Duodenal mucosa (tissue), 2 donors: ENCODE data around the gene CAMTA1.

Experiments
- H3K27ac ChIP-seq: one replicate; pipeline ENCODE4 v1.7.0; 2013; ENCODE audit warnings: low read depth, low read length
- H3K27me3 ChIP-seq, 2 donors: one replicate each; pipeline ENCODE4 v1.7.0; 2013; ENCODE audit warnings: low read length in 2 of 2, control low read depth in 1 of 2; ENCODE audit not compliant: insufficient read depth in 2 of 2, control insufficient read depth in 1 of 2
- H3K36me3 ChIP-seq, 2 donors: one replicate each; pipeline ENCODE4 v1.7.0; 2013; ENCODE audit warnings: low read length in 2 of 2, control low read depth in 1 of 2; ENCODE audit not compliant: insufficient read depth in 2 of 2, control insufficient read depth in 1 of 2
- H3K4me1 ChIP-seq, 2 donors: one replicate each; pipeline ENCODE4 v1.7.0; 2013; ENCODE audit warnings: low read length in 2 of 2, control low read depth in 1 of 2; ENCODE audit not compliant: insufficient read depth in 2 of 2, control insufficient read depth in 1 of 2
- H3K4me3 ChIP-seq, 2 donors: one replicate each; pipeline ENCODE4 v1.7.0; 2013; ENCODE audit warnings: low read length in 2 of 2, low read depth in 1 of 2
- H3K9ac ChIP-seq, 2 donors: one replicate each; pipeline ENCODE4 v1.7.0; 2013; ENCODE audit warnings: low read length in 2 of 2, low read depth in 1 of 2
- H3K9me3 ChIP-seq, 2 donors: one replicate each; pipeline ENCODE4 v1.7.0; 2013; ENCODE audit warnings: low read length in 2 of 2, control low read depth in 1 of 2; ENCODE audit not compliant: control insufficient read depth in 1 of 2

CAMTA1 gene

DNA sequence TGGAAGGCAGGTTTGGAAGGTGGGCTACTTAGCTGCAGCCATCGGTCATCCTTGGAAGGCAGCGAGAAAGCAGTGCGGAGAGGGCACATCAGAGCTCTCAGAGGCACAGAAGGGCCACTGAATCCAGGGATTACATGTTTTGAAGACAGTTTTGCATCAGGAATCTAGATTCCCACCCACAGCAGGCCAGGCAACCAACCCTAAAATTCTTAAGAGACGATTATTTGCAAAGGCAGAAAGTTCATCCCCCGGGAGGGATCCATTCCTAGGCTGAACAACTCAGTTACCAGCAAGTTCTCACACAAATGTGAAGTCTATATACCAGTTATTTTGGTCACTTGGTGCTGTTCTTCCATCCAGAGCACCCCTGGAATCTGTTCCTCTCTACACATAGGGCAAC is 528.6 kb downstream of the CAMTA1 start:
- Histone ChIP-seq H3K9me3 (no peaks in the 10 kb centered on the region), H3K36me3 (no peaks in the 10 kb centered on the region), H3K27me3 (no peaks in the 10 kb centered on the region), H3K27ac (no peak overlapping the region), H3K4me3 (no peak overlapping the region), H3K9ac (no peak overlapping the region), H3K4me1 (no peaks in the 10 kb centered on the region)

DNA sequence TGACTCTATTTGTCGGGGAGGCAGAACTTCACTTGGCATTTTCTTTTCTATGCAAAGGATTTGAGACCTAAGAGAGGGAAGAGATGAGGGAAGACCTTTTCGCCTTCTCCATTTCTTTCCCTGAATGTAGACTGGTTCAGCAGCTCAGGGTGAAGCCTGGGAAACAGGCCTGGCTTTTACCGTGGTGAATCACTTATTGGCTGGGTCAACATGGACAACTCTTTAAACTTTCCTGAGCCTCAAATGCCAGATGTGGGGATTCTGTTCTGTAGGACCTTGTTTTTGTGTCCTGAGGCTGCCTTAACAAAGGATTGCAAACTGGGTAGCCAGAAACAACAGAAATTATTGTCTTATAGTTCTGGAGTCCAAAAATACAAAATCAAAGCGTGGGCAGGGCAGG is 530.1 kb downstream of the CAMTA1 start:
- Histone ChIP-seq H3K27me3 (no peaks in the 10 kb centered on the region), H3K4me3 (no peak overlapping the region), H3K9me3 (no peaks in the 10 kb centered on the region), H3K36me3 (no peaks in the 10 kb centered on the region), H3K27ac (no peak overlapping the region), H3K4me1 (no peaks in the 10 kb centered on the region), H3K9ac (no peak overlapping the region)

DNA sequence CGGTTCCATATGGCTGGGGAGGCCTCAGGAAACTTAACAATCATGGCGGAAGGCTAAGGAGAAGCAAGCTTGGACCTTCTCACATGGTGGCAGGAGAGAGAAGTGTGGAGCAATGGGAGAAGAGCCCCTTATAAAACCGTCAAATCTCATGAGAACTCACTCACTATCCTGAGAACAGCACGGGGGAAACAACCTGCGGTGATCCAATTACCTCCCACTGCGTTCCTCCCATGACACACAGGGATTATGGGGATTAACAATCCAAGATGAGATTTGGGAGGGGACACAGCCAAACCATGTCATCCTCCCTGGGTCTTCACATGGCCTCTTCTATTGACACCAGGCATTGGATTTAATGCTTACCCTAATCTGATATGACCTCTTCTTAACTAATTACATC is 530.7 kb downstream of the CAMTA1 start:
- Histone ChIP-seq H3K4me1 (no peaks in the 10 kb centered on the region), H3K36me3 (no peaks in the 10 kb centered on the region), H3K27me3 (no peaks in the 10 kb centered on the region), H3K9ac (no peak overlapping the region), H3K27ac (no peak overlapping the region), H3K9me3 (no peaks in the 10 kb centered on the region), H3K4me3 (no peak overlapping the region)

DNA sequence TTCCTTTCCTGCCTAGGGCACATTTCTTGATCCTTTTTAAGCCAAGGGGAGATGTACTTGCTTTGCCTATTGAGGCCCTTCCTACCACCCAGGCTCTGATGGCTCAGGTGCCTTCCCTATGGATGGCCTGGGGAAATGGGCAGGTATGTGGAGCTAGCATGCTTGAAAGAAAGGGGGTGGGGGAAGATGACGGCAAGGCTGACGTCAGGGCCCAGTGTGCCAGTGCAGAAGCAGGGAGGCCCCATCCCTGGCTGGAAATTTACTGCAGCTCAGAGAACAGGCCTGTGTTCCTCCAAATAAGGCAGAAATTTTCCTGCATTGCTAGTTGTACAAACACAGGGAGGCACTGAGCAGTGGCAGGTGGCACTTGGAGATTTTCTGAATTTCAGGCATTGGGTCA is 532.6 kb downstream of the CAMTA1 start:
- Histone ChIP-seq H3K9me3 (no peaks in the 10 kb centered on the region), H3K27me3 (no peaks in the 10 kb centered on the region), H3K27ac (no peak overlapping the region), H3K4me3 (no peak overlapping the region), H3K4me1 (no peaks in the 10 kb centered on the region), H3K9ac (no peak overlapping the region), H3K36me3 (no peaks in the 10 kb centered on the region)

- Histone ChIP-seq H3K36me3 (no peaks in the 10 kb centered on the region), H3K4me1 (no peaks in the 10 kb centered on the region), H3K4me3 (no peak overlapping the region), H3K9me3 (no peaks in the 10 kb centered on the region), H3K27ac (no peak overlapping the region), H3K27me3 (no peaks in the 10 kb centered on the region), H3K9ac (no peak overlapping the region)
These were observed 533.9 kb downstream of the CAMTA1 start for GRCh38 chr1:7319196-7319595.

- H3K9ac ChIP-seq: no peak overlapping the region
- no peaks in the 10 kb centered on the region for H3K27me3 ChIP-seq
- H3K36me3 ChIP-seq: no peaks in the 10 kb centered on the region
- H3K9me3 ChIP-seq: no peaks in the 10 kb centered on the region
- no peaks in the 10 kb centered on the region for H3K4me1 ChIP-seq
- no peak overlapping the region for H3K27ac ChIP-seq
- H3K4me3 ChIP-seq: no peak overlapping the region
These were observed 535.4 kb downstream of the CAMTA1 start for GRCh38 chr1:7320661-7321060.

DNA sequence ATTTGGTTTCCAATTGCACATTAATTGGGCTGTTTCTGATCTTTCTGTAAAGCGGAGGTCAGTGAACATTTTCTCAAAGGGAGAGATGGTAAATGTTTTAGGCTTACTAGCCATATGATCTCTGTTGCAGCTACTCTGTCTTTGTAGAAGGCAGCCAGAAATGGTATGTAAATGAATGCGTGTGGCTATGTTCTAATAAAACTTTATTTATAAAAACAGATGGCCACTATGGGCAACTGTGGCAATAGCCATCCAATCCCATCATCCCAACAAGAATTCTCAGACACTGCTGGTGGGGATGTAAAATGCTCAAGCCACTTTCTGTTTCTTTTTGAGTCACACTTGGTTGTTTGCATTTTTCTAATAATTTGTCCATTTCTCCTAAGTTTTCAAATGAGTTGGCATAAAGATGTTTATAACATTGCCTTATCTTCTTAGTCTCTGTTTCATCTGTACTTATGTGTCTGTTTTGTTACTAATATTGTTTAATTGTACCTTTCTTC is 537.1 kb downstream of the CAMTA1 start:
- Histone ChIP-seq H3K9ac (no peak overlapping the region), H3K27me3 (no peaks in the 10 kb centered on the region), H3K4me3 (no peak overlapping the region), H3K4me1 (no peaks in the 10 kb centered on the region), H3K9me3 (no peaks in the 10 kb centered on the region), H3K36me3 (no peaks in the 10 kb centered on the region), H3K27ac (no peak overlapping the region)

DNA sequence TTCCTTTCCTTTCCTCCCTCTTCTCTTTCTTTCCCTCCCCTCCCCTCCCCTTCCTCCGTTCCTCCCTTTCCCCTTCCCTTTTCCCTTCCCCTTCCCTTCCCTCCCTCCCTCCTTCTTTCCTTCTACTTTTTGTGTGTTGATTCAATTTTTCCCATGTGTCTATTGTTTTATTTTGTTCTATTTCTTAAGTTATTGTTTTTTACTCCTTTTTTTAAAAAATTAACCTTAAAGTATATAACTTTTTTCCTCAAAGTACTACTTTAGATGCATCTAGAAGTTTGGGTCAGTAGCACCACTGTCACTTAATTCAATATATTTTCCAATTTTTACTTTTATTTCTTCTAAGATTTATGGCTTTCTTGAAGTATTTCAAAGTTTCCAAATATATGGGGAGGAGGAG is 537.7 kb downstream of the CAMTA1 start:
- no peaks in the 10 kb centered on the region for H3K27me3 ChIP-seq
- H3K4me1 ChIP-seq: no peaks in the 10 kb centered on the region
- H3K36me3 ChIP-seq: no peaks in the 10 kb centered on the region
- H3K27ac ChIP-seq: no peak overlapping the region
- no peak overlapping the region for H3K9ac ChIP-seq
- H3K4me3 ChIP-seq: no peak overlapping the region
- no peaks in the 10 kb centered on the region for H3K9me3 ChIP-seq

GRCh38 chr1:7325254-7325653 is 540.0 kb downstream of the CAMTA1 start:
- no peaks in the 10 kb centered on the region for H3K36me3 ChIP-seq
- H3K4me3 ChIP-seq: no peak overlapping the region
- no peaks in the 10 kb centered on the region for H3K27me3 ChIP-seq
- no peak overlapping the region for H3K27ac ChIP-seq
- H3K4me1 ChIP-seq: no peaks in the 10 kb centered on the region
- H3K9me3 ChIP-seq: no peaks in the 10 kb centered on the region
- H3K9ac ChIP-seq: no peak overlapping the region

GRCh38 chr1:7326366-7326765 is 541.1 kb downstream of the CAMTA1 start:
- no peaks in the 10 kb centered on the region for H3K27me3 ChIP-seq
- H3K4me3 ChIP-seq: no peak overlapping the region
- H3K36me3 ChIP-seq: no peaks in the 10 kb centered on the region
- H3K4me1 ChIP-seq: no peaks in the 10 kb centered on the region
- no peaks in the 10 kb centered on the region for H3K9me3 ChIP-seq
- H3K9ac ChIP-seq: no peak overlapping the region
- H3K27ac ChIP-seq: no peak overlapping the region

GRCh38 chr1:7327849-7328248 is 542.6 kb downstream of the CAMTA1 start:
- H3K27ac ChIP-seq: no peak overlapping the region
- no peak overlapping the region for H3K9ac ChIP-seq
- H3K36me3 ChIP-seq: no peaks in the 10 kb centered on the region
- H3K4me1 ChIP-seq: no peaks in the 10 kb centered on the region
- H3K4me3 ChIP-seq: no peak overlapping the region
- H3K9me3 ChIP-seq: no peaks in the 10 kb centered on the region
- no peaks in the 10 kb centered on the region for H3K27me3 ChIP-seq
